Bone marrow (tissue), 2 donors: Measurements from ENCODE around the gene PALLD.

ENCODE experiments used
- DNase-seq, 2 donors: peaks; one replicate each; lab custom pipeline; 2025; lab: John Stamatoyannopoulos, UW

PALLD gene

GRCh38 chr4:168560184-168561180 lies 63.6 kb downstream of the PALLD start:
- no peak for DNase-seq

- DNase-seq, result no peak
These were observed 65.3 kb downstream of the PALLD start for GRCh38 chr4:168562041-168562571.

GRCh38 chr4:168564023-168564422 lies 67.2 kb downstream of the PALLD start:
- no peak for DNase-seq

- no peak for DNase-seq
These were observed 68.3 kb downstream of the PALLD start for GRCh38 chr4:168565130-168565529.

- DNase-seq, result no peak
These were observed 69.9 kb downstream of the PALLD start for GRCh38 chr4:168566726-168567125.

- DNase-seq, result no peak
These were observed 72.4 kb downstream of the PALLD start for GRCh38 chr4:168569066-168569930.

- no peak for DNase-seq
These were observed 73.1 kb downstream of the PALLD start for GRCh38 chr4:168569931-168570276.

GRCh38 chr4:168570466-168570865 lies 73.6 kb downstream of the PALLD start:
- no peak for DNase-seq

GRCh38 chr4:168572002-168572401 lies 75.2 kb downstream of the PALLD start:
- no peak for DNase-seq

GRCh38 chr4:168573870-168574269 lies 77.0 kb downstream of the PALLD start:
- no peak for DNase-seq

GRCh38 chr4:168574581-168575295 lies 77.9 kb downstream of the PALLD start:
- no peak for DNase-seq

GRCh38 chr4:168575473-168575872 lies 78.6 kb downstream of the PALLD start:
- no peak for DNase-seq

GRCh38 chr4:168577624-168578023 lies 80.8 kb downstream of the PALLD start:
- no peak for DNase-seq

GRCh38 chr4:168580228-168580627 lies 83.4 kb downstream of the PALLD start:
- DNase-seq, result no peak

GRCh38 chr4:168584321-168584771 lies 87.5 kb downstream of the PALLD start:
- no peak for DNase-seq

- no peak for DNase-seq
These were observed 88.6 kb downstream of the PALLD start for GRCh38 chr4:168585168-168586091.

- DNase-seq, result no peak
These were observed 90.1 kb downstream of the PALLD start for GRCh38 chr4:168586926-168587325.

- DNase-seq, result no peak
These were observed 90.7 kb downstream of the PALLD start for GRCh38 chr4:168587411-168588125.

- no peak for DNase-seq
These were observed 92.2 kb downstream of the PALLD start for GRCh38 chr4:168588916-168589531.

- no peak for DNase-seq
These were observed 95.8 kb downstream of the PALLD start for GRCh38 chr4:168592676-168593075.
